ENCODE results near the gene MYH14.
"Not testable (repeated sequence)": the region's sequence is repeated elsewhere in the genome, so short reads cannot be mapped to it uniquely, and the experiment has no call there.

The MYH14 gene

GRCh38 chr19:50341091-50341564 is 137.7 kb downstream of the MYH14 start:
- H3K27ac ChIP-seq, result peak overlapping the region in 3 of 21 experiments; percentile 1 to 21 (median 14)
- no peak overlapping the region for H3K4me3 ChIP-seq

GRCh38 chr19:50344661-50345318 is 141.4 kb downstream of the MYH14 start:
- Histone ChIP-seq H3K27ac (peak overlapping the region in 4 of 21 experiments; percentile 62 to 74 (median 70)), H3K4me3 (peak overlapping the region in 2 of 7 experiments; percentile 4 to 10)

- not testable (repeated sequence) for H3K4me3 ChIP-seq
- peak overlapping the region in 2 of 21 experiments; percentile 59 to 67 for H3K27ac ChIP-seq
Measured at GRCh38 chr19:50347089-50347581, 143.7 kb downstream of the MYH14 start.

GRCh38 chr19:50349277-50350057 is 146.0 kb downstream of the MYH14 start:
- no peak overlapping the region for H3K4me3 ChIP-seq
- H3K27ac ChIP-seq, result peak overlapping the region in 7 of 21 experiments; percentile 4 to 68 (median 35)

GRCh38 chr19:50352242-50352641 is 148.8 kb downstream of the MYH14 start:
- no peak overlapping the region for H3K4me3 ChIP-seq
- peak overlapping the region in 2 of 21 experiments; percentile 7 to 35 for H3K27ac ChIP-seq

- H3K27ac ChIP-seq, H3K4me3 ChIP-seq: not testable (repeated sequence)
Measured at GRCh38 chr19:50353487-50353880, 150.1 kb downstream of the MYH14 start.

- H3K27ac ChIP-seq, result peak overlapping the region in 3 of 21 experiments; percentile 68 to 91 (median 74)
- peak overlapping the region in 3 of 7 experiments; percentile 33 to 47 (median 36) for H3K4me3 ChIP-seq
Measured at GRCh38 chr19:50356691-50357177, 153.3 kb downstream of the MYH14 start.

- Histone ChIP-seq H3K4me3 (peak overlapping the region; percentile 25 to 48 (median 36)), H3K27ac (peak overlapping the region in 19 of 21 experiments; percentile 14 to 91 (median 70))
Measured at GRCh38 chr19:50357178-50358100, 154.0 kb downstream of the MYH14 start.

- peak overlapping the region in 6 of 7 experiments; percentile 26 to 48 (median 38) for H3K4me3 ChIP-seq
Measured at GRCh38 chr19:50358483-50359327, 155.3 kb downstream of the MYH14 start.

GRCh38 chr19:50359328-50359818 is 156.0 kb downstream of the MYH14 start:
- Histone ChIP-seq H3K27ac (no peak overlapping the region), H3K4me3 (no peak overlapping the region)

More at GRCh38 chr19:50358483-50359327, 155.3 kb downstream of the MYH14 start:
- peak overlapping the region in 16 of 21 experiments; percentile 2 to 91 (median 56) for H3K27ac ChIP-seq

Data from skin epidermis (tissue), 12 donors.